Activated T-cell treated with anti-CD3 and anti-CD28 coated beads, Interleukin-2, amount 50 U/mL, for 72 hours (primary cell): ENCODE data around the gene SLC6A9. TPM values are rescaled to one million over a fixed set of nuclear protein-coding genes. Genes with fewer than 3 reads are reported as not detected.

Experiments used
- ATAC-seq, 2 donors: fragments of 150-1000 bp; cut with Tn5 transposase; replicated peaks in 1 of 2; 2 replicates each; pipeline ENCODE4 v1.10.0; 2021; ENCODE audit warnings: moderate library complexity in 2 of 2, mild to moderate bottlenecking in 1 of 2
- DNase-seq, 2 donors: peaks; one replicate each; pipeline ENCODE4 v3.0.0; 2021 to 2022; ENCODE audit warnings: mixed read lengths in 1 of 2
- H3K27ac Mint-ChIP-seq: one replicate; pipeline ENCODE4 v1.8.0; 2022; ENCODE audit warnings: mild to moderate bottlenecking, moderate library complexity, mixed read lengths
- H3K27me3 Mint-ChIP-seq: one replicate; pipeline ENCODE4 v1.8.0; 2022; ENCODE audit warnings: low read depth, mixed read lengths
- H3K36me3 Mint-ChIP-seq, 2 donors: one replicate each; pipeline ENCODE4 v1.8.0; 2022; ENCODE audit warnings: mixed read lengths in 2 of 2, mild to moderate bottlenecking in 1 of 2; ENCODE audit not compliant: insufficient read depth in 2 of 2
- H3K4me1 Mint-ChIP-seq: one replicate; pipeline ENCODE4 v1.8.0; 2022; ENCODE audit warnings: low read depth, mixed read lengths
- H3K4me3 Mint-ChIP-seq, 2 donors: one replicate each; pipeline ENCODE4 v1.8.0; 2022; ENCODE audit warnings: mild to moderate bottlenecking in 2 of 2, mixed read lengths in 2 of 2, moderate library complexity in 2 of 2
- H3K9me3 Mint-ChIP-seq, 2 donors: one replicate each; pipeline ENCODE4 v1.8.0; 2022; ENCODE audit warnings: mixed read lengths in 2 of 2
- total RNA-seq, 2 donors: library from RNA; stranded (reverse); gene quantifications; one replicate each; pipeline ENCODE4 v1.2.3, GENCODE V29; 2022

Gene SLC6A9
- total RNA-seq, result 10 to 100 TPM; 24.5 to 28.3 TPM

GRCh38 chr1:44031252-44032169, at the start of gene SLC6A9:
SLC6A9 (minus strand) TSS chr1:44031462; CDS start chr1:44024277, 7,185 bp downstream.
- Mint-ChIP-seq H3K9me3 (no peaks in the 10 kb centered on the region), H3K27me3 (no peaks in the 10 kb centered on the region), H3K4me1 (peaks cover 41% of the 10 kb centered on the region), H3K4me3 (peak within 1 kb of the TSS; percentile 90 to 91), H3K36me3 (peaks cover 5 to 6% of the 10 kb centered on the region in 2 donors), H3K27ac (peak within 1 kb of the TSS; percentile 86)
- ATAC-seq (peak; percentile 22 to 23), DNase-seq (peak; percentile 56 to 62)

GRCh38 chr1:44079566-44079965, 48.3 kb upstream of the SLC6A9 start:
- no peak overlapping the region for H3K27ac Mint-ChIP-seq
- peaks cover 19% of the 10 kb centered on the region for H3K27me3 Mint-ChIP-seq
- H3K4me1 Mint-ChIP-seq, result no peaks in the 10 kb centered on the region
- H3K4me3 Mint-ChIP-seq, result no peak overlapping the region
- ATAC-seq (no peak), DNase-seq (no peak)
- no peaks in the 10 kb centered on the region for H3K9me3 Mint-ChIP-seq
- no peaks in the 10 kb centered on the region for H3K36me3 Mint-ChIP-seq

- no peaks in the 10 kb centered on the region for H3K9me3 Mint-ChIP-seq
- H3K4me1 Mint-ChIP-seq, result no peaks in the 10 kb centered on the region
- no peak for ATAC-seq
- peaks cover 29% of the 10 kb centered on the region for H3K27me3 Mint-ChIP-seq
- no peak overlapping the region for H3K4me3 Mint-ChIP-seq
- no peaks in the 10 kb centered on the region for H3K36me3 Mint-ChIP-seq
- no peak overlapping the region for H3K27ac Mint-ChIP-seq
- no peak for DNase-seq
These were observed 46.8 kb upstream of the SLC6A9 start for GRCh38 chr1:44078104-44078503.

- Mint-ChIP-seq H3K9me3 (no peaks in the 10 kb centered on the region), H3K4me1 (no peaks in the 10 kb centered on the region), H3K36me3 (no peaks in the 10 kb centered on the region), H3K27ac (no peak overlapping the region), H3K27me3 (peaks cover 28% of the 10 kb centered on the region), H3K4me3 (no peak overlapping the region)
- DNase-seq (no peak), ATAC-seq (no peak)
These were observed 46.2 kb upstream of the SLC6A9 start for GRCh38 chr1:44077421-44077820.

- Mint-ChIP-seq H3K4me1 (peaks cover 7% of the 10 kb centered on the region), H3K36me3 (no peaks in the 10 kb centered on the region), H3K4me3 (no peak overlapping the region), H3K27ac (no peak overlapping the region), H3K9me3 (no peaks in the 10 kb centered on the region), H3K27me3 (peaks cover 30% of the 10 kb centered on the region)
- ATAC-seq (no peak), DNase-seq (no peak)
These were observed 44.8 kb upstream of the SLC6A9 start for GRCh38 chr1:44076066-44076465.

GRCh38 chr1:44074415-44074814, 43.2 kb upstream of the SLC6A9 start:
- no peak for ATAC-seq
- Mint-ChIP-seq H3K36me3 (no peaks in the 10 kb centered on the region), H3K4me3 (no peak overlapping the region), H3K4me1 (peaks cover 7% of the 10 kb centered on the region), H3K9me3 (no peaks in the 10 kb centered on the region), H3K27me3 (peaks cover 33% of the 10 kb centered on the region), H3K27ac (no peak overlapping the region)
- DNase-seq, result no peak

GRCh38 chr1:44073528-44073927, 42.3 kb upstream of the SLC6A9 start:
- peaks cover 7% of the 10 kb centered on the region for H3K4me1 Mint-ChIP-seq
- no peak for ATAC-seq
- no peak for DNase-seq
- H3K27me3 Mint-ChIP-seq, result peaks cover 39% of the 10 kb centered on the region
- H3K4me3 Mint-ChIP-seq, result no peak overlapping the region
- H3K9me3 Mint-ChIP-seq, result no peaks in the 10 kb centered on the region
- no peaks in the 10 kb centered on the region for H3K36me3 Mint-ChIP-seq
- no peak overlapping the region for H3K27ac Mint-ChIP-seq

GRCh38 chr1:44072821-44073220, 41.6 kb upstream of the SLC6A9 start:
- Mint-ChIP-seq H3K27me3 (peaks cover 39% of the 10 kb centered on the region), H3K9me3 (no peaks in the 10 kb centered on the region), H3K4me3 (no peak overlapping the region), H3K36me3 (no peaks in the 10 kb centered on the region), H3K4me1 (peaks cover 7% of the 10 kb centered on the region), H3K27ac (no peak overlapping the region)
- DNase-seq (no peak), ATAC-seq (no peak)

GRCh38 chr1:44072204-44072603, 40.9 kb upstream of the SLC6A9 start:
- H3K36me3 Mint-ChIP-seq, result no peaks in the 10 kb centered on the region
- ATAC-seq (no peak), DNase-seq (no peak)
- no peaks in the 10 kb centered on the region for H3K9me3 Mint-ChIP-seq
- peaks cover 43% of the 10 kb centered on the region for H3K27me3 Mint-ChIP-seq
- H3K27ac Mint-ChIP-seq, result no peak overlapping the region
- H3K4me3 Mint-ChIP-seq, result no peak overlapping the region
- peaks cover 7% of the 10 kb centered on the region for H3K4me1 Mint-ChIP-seq

- Mint-ChIP-seq H3K9me3 (no peaks in the 10 kb centered on the region), H3K4me3 (no peak overlapping the region), H3K36me3 (no peaks in the 10 kb centered on the region), H3K27ac (no peak overlapping the region), H3K27me3 (peaks cover 42% of the 10 kb centered on the region), H3K4me1 (peaks cover 7% of the 10 kb centered on the region)
- ATAC-seq, result no peak
- no peak for DNase-seq
These were observed 40.2 kb upstream of the SLC6A9 start for GRCh38 chr1:44071461-44071860.

GRCh38 chr1:44068442-44068921, 37.2 kb upstream of the SLC6A9 start:
- no peak for ATAC-seq
- Mint-ChIP-seq H3K9me3 (no peaks in the 10 kb centered on the region), H3K27me3 (peaks cover 25% of the 10 kb centered on the region), H3K36me3 (no peaks in the 10 kb centered on the region), H3K4me1 (peaks cover 7% of the 10 kb centered on the region), H3K27ac (no peak overlapping the region), H3K4me3 (no peak overlapping the region)
- no peak for DNase-seq

- Mint-ChIP-seq H3K9me3 (no peaks in the 10 kb centered on the region), H3K27me3 (peaks cover 29% of the 10 kb centered on the region), H3K36me3 (no peaks in the 10 kb centered on the region), H3K4me1 (peaks cover 7% of the 10 kb centered on the region), H3K4me3 (no peak overlapping the region), H3K27ac (no peak overlapping the region)
- DNase-seq (no peak), ATAC-seq (no peak)
These were observed 36.3 kb upstream of the SLC6A9 start for GRCh38 chr1:44067266-44068250.

- Mint-ChIP-seq H3K36me3 (no peaks in the 10 kb centered on the region), H3K4me3 (no peak overlapping the region), H3K4me1 (no peaks in the 10 kb centered on the region), H3K9me3 (no peaks in the 10 kb centered on the region), H3K27me3 (peaks cover 10% of the 10 kb centered on the region), H3K27ac (no peak overlapping the region)
- ATAC-seq (no peak), DNase-seq (no peak)
These were observed 31.5 kb upstream of the SLC6A9 start for GRCh38 chr1:44062656-44063179.
